ENCODE data around the gene B4GALT6. TPM values are rescaled to one million over a fixed set of nuclear protein-coding genes. Genes with fewer than 3 reads are reported as not detected.

B4GALT6 gene
- total RNA-seq, 1 experiment from 2014 or later: 22.4 TPM

DNA sequence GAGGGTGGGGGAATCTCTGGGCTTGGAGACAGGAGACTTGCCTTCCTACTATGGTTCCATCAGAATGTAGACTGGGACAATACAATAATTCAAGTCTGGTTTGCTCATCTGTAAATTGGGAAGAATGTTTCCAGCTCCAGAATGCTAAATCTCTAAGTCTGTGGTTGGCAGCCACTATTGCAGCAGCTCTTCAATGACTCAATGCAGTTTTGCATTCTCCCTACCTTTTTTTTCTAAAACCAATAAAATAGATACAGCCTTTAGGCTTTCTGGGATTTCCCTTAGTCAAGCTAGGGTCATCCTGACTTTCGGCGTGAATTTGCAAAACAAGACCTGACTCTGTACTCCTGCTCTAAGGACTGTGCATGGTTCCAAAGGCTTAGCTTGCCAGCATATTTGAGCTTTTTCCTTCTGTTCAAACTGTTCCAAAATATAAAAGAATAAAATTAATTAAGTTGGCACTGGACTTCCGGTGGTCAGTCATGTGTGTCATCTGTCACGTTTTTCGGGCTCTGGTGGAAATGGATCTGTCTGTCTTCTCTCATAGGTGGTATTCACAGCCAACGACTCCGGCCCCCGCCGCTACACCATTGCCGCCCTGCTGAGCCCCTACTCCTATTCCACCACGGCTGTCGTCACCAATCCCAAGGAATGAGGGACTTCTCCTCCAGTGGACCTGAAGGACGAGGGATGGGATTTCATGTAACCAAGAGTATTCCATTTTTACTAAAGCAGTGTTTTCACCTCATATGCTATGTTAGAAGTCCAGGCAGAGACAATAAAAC is 86.2 kb downstream of the B4GALT6 start:
- CTCF ChIA-PET: interaction anchor here (1.0 kb wide), 1 partner anchor 42 kb away, joined by 3 read pairs; no protein-coding TSS in a partner anchor
- peaks cover 6% of the 10 kb centered on the region for H3K4me1 Mint-ChIP-seq (ENCODE audit: low read depth, unreplicated experiment)
- Histone ChIP-seq H3K4me1 (no peaks in the 10 kb centered on the region), H3K4me3 (ENCODE audit: low read depth, low read length) (no peak overlapping the region), H3K9me3 (no peaks in the 10 kb centered on the region), H3K27me3 (replicated peaks; ENCODE audit: control insufficient read depth, insufficient read depth, low read length) (no peaks in the 10 kb centered on the region), H3K36me3 (ENCODE audit: control insufficient read depth, insufficient read depth, low read length) (no peaks in the 10 kb centered on the region)
- no peak for DNase-seq
- H3K4me3 Mint-ChIP-seq (ENCODE audit: unreplicated experiment): no peak overlapping the region
- H3K9me3 Mint-ChIP-seq (ENCODE audit: unreplicated experiment): no peaks in the 10 kb centered on the region
- intact Hi-C loops (cut with micrococcal nuclease; ENCODE audit: unreplicated experiment): no loop called here
- no peak overlapping the region for H3K27ac Mint-ChIP-seq (ENCODE audit: unreplicated experiment)
- H3K36me3 Mint-ChIP-seq (ENCODE audit: insufficient read depth, unreplicated experiment): peaks cover 10% of the 10 kb centered on the region
- H3K27me3 Mint-ChIP-seq (ENCODE audit: insufficient read depth, unreplicated experiment): no peaks in the 10 kb centered on the region
- TF ChIP-seq, protein P1, sequence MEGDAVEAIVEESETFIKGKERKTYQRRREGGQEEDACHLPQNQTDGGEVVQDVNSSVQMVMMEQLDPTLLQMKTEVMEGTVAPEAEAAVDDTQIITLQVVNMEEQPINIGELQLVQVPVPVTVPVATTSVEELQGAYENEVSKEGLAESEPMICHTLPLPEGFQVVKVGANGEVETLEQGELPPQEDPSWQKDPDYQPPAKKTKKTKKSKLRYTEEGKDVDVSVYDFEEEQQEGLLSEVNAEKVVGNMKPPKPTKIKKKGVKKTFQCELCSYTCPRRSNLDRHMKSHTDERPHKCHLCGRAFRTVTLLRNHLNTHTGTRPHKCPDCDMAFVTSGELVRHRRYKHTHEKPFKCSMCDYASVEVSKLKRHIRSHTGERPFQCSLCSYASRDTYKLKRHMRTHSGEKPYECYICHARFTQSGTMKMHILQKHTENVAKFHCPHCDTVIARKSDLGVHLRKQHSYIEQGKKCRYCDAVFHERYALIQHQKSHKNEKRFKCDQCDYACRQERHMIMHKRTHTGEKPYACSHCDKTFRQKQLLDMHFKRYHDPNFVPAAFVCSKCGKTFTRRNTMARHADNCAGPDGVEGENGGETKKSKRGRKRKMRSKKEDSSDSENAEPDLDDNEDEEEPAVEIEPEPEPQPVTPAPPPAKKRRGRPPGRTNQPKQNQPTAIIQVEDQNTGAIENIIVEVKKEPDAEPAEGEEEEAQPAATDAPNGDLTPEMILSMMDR (IDR thresholded peaks at IDR 0.05; ENCODE audit: insufficient read depth in 1 of 2, low read depth in 1 of 2, low read length in 1 of 2, severe bottlenecking in 1 of 2, unreplicated experiment in 1 of 2): no peak
- no TSS peak for BruUV-seq (replicated peaks)
- POLR2A ChIA-PET: no interaction called here

DNA sequence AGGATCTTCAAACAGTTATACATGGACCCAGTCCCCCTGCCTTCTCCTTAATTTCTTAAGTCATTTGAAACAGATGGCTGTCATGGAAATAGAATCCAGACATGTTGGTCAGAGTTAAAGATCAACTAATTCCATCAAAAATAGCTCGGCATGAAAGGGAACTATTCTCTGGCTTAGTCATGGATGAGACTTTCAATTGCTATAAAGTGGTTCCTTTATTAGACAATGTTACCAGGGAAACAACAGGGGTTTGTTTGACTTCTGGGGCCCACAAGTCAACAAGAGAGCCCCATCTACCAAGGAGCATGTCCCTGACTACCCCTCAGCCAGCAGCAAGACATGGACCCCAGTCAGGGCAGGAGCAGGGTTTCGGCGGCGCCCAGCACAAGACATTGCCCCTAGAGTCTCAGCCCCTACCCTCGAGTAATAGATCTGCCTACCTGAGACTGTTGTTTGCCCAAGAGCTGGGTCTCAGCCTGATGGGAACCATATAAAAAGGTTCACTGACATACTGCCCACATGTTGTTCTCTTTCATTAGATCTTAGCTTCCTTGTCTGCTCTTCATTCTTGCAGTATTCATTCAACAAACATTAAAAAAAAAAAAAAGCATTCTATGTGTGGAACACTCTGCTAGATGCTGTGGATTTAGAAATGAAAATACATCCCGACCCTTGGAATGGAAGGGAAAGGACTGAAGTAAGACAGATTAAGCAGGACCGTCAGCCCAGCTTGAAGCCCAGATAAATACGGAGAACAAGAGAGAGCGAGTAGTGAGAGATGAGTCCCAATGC is 88.1 kb downstream of the B4GALT6 start:
- intact Hi-C loops (cut with micrococcal nuclease; ENCODE audit: unreplicated experiment): no loop called here
- Histone ChIP-seq H3K4me1 (peaks cover 7% of the 10 kb centered on the region), H3K4me3 (ENCODE audit: low read depth, low read length) (no peak overlapping the region), H3K27me3 (replicated peaks; ENCODE audit: control insufficient read depth, insufficient read depth, low read length) (no peaks in the 10 kb centered on the region), H3K9me3 (no peaks in the 10 kb centered on the region), H3K36me3 (ENCODE audit: control insufficient read depth, insufficient read depth, low read length) (no peaks in the 10 kb centered on the region)
- ChIA-PET POLR2A (no interaction called here), CTCF (no interaction called here)
- TF ChIP-seq, protein P1 (IDR thresholded peaks at IDR 0.05; ENCODE audit: insufficient read depth in 1 of 2, low read depth in 1 of 2, low read length in 1 of 2, severe bottlenecking in 1 of 2, unreplicated experiment in 1 of 2): no peak
- Mint-ChIP-seq H3K27me3 (ENCODE audit: insufficient read depth, unreplicated experiment) (no peaks in the 10 kb centered on the region), H3K36me3 (ENCODE audit: insufficient read depth, unreplicated experiment) (peaks cover 10% of the 10 kb centered on the region), H3K4me3 (ENCODE audit: unreplicated experiment) (no peak overlapping the region), H3K4me1 (ENCODE audit: low read depth, unreplicated experiment) (peaks cover 6% of the 10 kb centered on the region), H3K9me3 (ENCODE audit: unreplicated experiment) (no peaks in the 10 kb centered on the region), H3K27ac (ENCODE audit: unreplicated experiment) (no peak overlapping the region)
- no TSS peak for BruUV-seq (replicated peaks)
- no peak for DNase-seq

DNA sequence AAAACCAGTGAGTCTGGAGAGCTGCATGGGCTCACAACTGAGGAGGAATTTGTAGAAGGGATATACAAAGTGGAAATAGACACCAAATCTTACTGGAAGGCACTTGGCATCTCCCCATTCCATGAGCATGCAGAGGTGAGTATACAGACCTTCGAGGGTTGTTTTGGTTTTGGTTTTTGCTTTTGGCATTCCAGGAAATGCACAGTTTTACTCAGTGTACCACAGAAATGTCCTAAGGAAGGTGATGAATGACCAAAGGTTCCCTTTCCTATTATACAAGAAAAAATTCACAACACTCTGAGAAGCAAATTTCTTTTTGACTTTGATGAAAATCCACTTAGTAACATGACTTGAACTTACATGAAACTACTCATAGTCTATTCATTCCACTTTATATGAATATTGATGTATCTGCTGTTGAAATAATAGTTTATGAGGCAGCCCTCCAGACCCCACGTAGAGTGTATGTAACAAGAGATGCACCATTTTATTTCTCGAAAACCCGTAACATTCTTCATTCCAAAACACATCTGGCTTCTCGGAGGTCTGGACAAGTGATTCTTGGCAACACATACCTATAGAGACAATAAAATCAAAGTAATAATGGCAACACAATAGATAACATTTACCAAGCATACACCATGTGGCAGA is 89.1 kb downstream of the B4GALT6 start:
- Mint-ChIP-seq H3K27ac (ENCODE audit: unreplicated experiment) (no peak overlapping the region), H3K36me3 (ENCODE audit: insufficient read depth, unreplicated experiment) (peaks cover 19% of the 10 kb centered on the region), H3K4me3 (ENCODE audit: unreplicated experiment) (no peak overlapping the region), H3K4me1 (ENCODE audit: low read depth, unreplicated experiment) (peaks cover 6% of the 10 kb centered on the region), H3K9me3 (ENCODE audit: unreplicated experiment) (no peaks in the 10 kb centered on the region), H3K27me3 (ENCODE audit: insufficient read depth, unreplicated experiment) (no peaks in the 10 kb centered on the region)
- BruUV-seq (replicated peaks): no TSS peak
- ChIA-PET CTCF (no interaction called here), POLR2A (no interaction called here)
- Histone ChIP-seq H3K9me3 (no peaks in the 10 kb centered on the region), H3K27me3 (replicated peaks; ENCODE audit: control insufficient read depth, insufficient read depth, low read length) (no peaks in the 10 kb centered on the region), H3K36me3 (ENCODE audit: control insufficient read depth, insufficient read depth, low read length) (no peaks in the 10 kb centered on the region), H3K4me3 (ENCODE audit: low read depth, low read length) (no peak overlapping the region), H3K4me1 (peaks cover 12% of the 10 kb centered on the region)
- DNase-seq: no peak
- intact Hi-C loops (cut with micrococcal nuclease; ENCODE audit: unreplicated experiment): no loop called here
- TF ChIP-seq, protein P1 (IDR thresholded peaks at IDR 0.05; ENCODE audit: insufficient read depth in 1 of 2, low read depth in 1 of 2, low read length in 1 of 2, severe bottlenecking in 1 of 2, unreplicated experiment in 1 of 2): no peak

Data from Caco-2 (cell line).